ENCODE measurements around the gene MYG1. TPM values are rescaled to one million over a fixed set of nuclear protein-coding genes. Genes with fewer than 3 reads are reported as not detected.
A peak's percentile ranks its signal among the peaks of the same experiment; 100 is the strongest.

MYG1 gene
- total and polyA plus RNA-seq, 10 donors, result 31.1 to 79.2 (median 37.5) TPM

DNA sequence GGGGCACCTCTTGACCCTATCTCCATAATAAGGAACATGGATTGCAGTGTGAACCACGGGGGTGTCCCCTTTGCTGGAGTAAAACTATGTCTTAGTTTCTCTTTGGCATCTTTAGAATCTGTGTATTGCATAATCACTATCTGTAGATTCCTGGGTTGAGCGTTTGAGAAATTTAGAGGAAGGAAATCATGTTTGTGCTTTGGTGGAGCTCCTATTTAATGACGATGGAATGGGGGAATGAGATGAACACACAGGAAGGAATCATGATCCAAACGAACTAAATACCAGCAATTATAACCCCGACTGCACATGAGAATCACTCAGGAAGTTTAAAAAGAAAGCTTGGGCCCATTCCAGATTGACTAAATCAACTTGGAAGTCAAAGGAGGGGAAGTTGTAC lies 1.3 kb upstream of the MYG1 start:
- H3K4me1 ChIP-seq, result peaks cover 33 to 86% (median 76%) of the 10 kb centered on the region in 6 donors
- H3K27me3 ChIP-seq (replicated peaks in 1 of 7), result no peaks in the 10 kb centered on the region
- peak overlapping the region in 7 of 8 donors; percentile 66 to 94 (median 83) for H3K27ac ChIP-seq
- H3K36me3 ChIP-seq, result peaks cover 0 to 52% (median 28%) of the 10 kb centered on the region in 6 donors
- H3K4me3 ChIP-seq, result peak overlapping the region in 1 of 8 donors; percentile 9
- WGBS, 5 donors, result 21 to 54% (median 32%) methylated on average over 5 of the region's 5 CpGs
- no peaks in the 10 kb centered on the region for H3K9me3 ChIP-seq
- TF ChIP-seq, protein P1, sequence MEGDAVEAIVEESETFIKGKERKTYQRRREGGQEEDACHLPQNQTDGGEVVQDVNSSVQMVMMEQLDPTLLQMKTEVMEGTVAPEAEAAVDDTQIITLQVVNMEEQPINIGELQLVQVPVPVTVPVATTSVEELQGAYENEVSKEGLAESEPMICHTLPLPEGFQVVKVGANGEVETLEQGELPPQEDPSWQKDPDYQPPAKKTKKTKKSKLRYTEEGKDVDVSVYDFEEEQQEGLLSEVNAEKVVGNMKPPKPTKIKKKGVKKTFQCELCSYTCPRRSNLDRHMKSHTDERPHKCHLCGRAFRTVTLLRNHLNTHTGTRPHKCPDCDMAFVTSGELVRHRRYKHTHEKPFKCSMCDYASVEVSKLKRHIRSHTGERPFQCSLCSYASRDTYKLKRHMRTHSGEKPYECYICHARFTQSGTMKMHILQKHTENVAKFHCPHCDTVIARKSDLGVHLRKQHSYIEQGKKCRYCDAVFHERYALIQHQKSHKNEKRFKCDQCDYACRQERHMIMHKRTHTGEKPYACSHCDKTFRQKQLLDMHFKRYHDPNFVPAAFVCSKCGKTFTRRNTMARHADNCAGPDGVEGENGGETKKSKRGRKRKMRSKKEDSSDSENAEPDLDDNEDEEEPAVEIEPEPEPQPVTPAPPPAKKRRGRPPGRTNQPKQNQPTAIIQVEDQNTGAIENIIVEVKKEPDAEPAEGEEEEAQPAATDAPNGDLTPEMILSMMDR (IDR thresholded peaks at IDR 0.05 in 8 of 11, conservative IDR thresholded peaks at IDR 0.05 in 3 of 11), result no peak
- TF ChIP-seq POLR2A (IDR thresholded peaks at IDR 0.05), result no peak
- no peak for TF ChIP-seq POLR2AphosphoS5 (IDR thresholded peaks at IDR 0.05)
- no peak for DNase-seq
- intact Hi-C loops (cut with DNase I; ENCODE audit: low total_unique reads), result no loop called here

DNA sequence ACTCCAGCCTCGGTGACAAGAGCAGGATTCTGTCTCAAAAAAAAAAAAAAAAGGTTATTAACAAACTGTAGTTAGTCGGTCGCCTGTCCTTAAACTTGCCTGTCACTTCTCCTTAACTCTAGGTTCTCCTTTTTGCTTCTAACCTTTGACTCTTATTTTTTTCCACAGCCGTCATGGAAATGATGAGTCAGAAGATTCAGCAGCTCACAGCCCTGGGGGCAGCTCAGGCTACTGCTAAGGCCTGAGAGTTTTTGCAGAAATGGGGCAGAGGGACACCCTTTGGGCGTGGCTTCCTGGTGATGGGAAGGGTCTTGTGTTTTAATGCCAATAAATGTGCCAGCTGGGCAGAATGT lies 418 bp upstream of the MYG1 start:
- no peak for DNase-seq
- peaks cover 33 to 92% (median 79%) of the 10 kb centered on the region in 6 donors for H3K4me1 ChIP-seq
- no peak for TF ChIP-seq POLR2A (IDR thresholded peaks at IDR 0.05)
- TF ChIP-seq POLR2AphosphoS5 (IDR thresholded peaks at IDR 0.05), result no peak
- TF ChIP-seq, protein P1 (IDR thresholded peaks at IDR 0.05 in 8 of 11, conservative IDR thresholded peaks at IDR 0.05 in 3 of 11), result peak in 1 of 11 experiments; percentile 5
- H3K36me3 ChIP-seq, result peaks cover 0 to 59% (median 33%) of the 10 kb centered on the region in 6 donors
- no peaks in the 10 kb centered on the region for H3K9me3 ChIP-seq
- intact Hi-C loops (cut with DNase I; ENCODE audit: low total_unique reads), result no loop called here
- peak overlapping the region; percentile 64 to 94 (median 82) for H3K27ac ChIP-seq
- no peaks in the 10 kb centered on the region for H3K27me3 ChIP-seq (replicated peaks in 1 of 7)
- WGBS, 5 donors, result 30 to 61% (median 36%) methylated on average over 5 of the region's 5 CpGs
- H3K4me3 ChIP-seq, result peak overlapping the region; percentile 72 to 99 (median 93)

DNA sequence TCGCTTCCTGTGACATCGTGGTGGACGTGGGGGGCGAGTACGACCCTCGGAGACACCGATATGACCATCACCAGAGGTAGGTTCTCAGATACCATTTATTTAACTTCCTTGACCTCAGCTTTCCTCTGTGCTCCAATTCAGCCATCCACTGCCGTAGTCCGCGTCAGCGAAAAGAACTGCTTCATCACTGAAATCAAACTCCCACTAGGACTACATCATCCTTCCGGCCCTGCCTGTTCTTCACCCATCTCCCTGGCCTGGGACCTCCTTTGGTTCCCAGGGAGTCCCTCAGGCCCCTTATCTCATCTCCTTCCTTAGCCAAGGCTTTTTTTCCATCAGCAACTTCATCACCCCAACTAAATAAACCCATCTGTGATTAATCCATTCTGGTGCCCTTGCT lies 692 bp downstream of the MYG1 start:
- TF ChIP-seq POLR2A (IDR thresholded peaks at IDR 0.05), result no peak
- no peak for TF ChIP-seq POLR2AphosphoS5 (IDR thresholded peaks at IDR 0.05)
- TF ChIP-seq, protein P1 (IDR thresholded peaks at IDR 0.05 in 8 of 11, conservative IDR thresholded peaks at IDR 0.05 in 3 of 11), result no peak
- H3K27me3 ChIP-seq (replicated peaks in 1 of 7), result no peaks in the 10 kb centered on the region
- peak overlapping the region; percentile 72 to 99 (median 93) for H3K4me3 ChIP-seq
- H3K27ac ChIP-seq, result peak overlapping the region; percentile 64 to 94 (median 82)
- intact Hi-C loops (cut with DNase I; ENCODE audit: low total_unique reads), result no loop called here
- peaks cover 33 to 82% (median 71%) of the 10 kb centered on the region in 6 donors for H3K4me1 ChIP-seq
- DNase-seq, result no peak
- H3K36me3 ChIP-seq, result peaks cover 0 to 68% (median 35%) of the 10 kb centered on the region in 6 donors
- WGBS, 5 donors, result 1 to 6% (median 3%) methylated on average over 12 of the region's 12 CpGs
- H3K9me3 ChIP-seq, result no peaks in the 10 kb centered on the region

DNA sequence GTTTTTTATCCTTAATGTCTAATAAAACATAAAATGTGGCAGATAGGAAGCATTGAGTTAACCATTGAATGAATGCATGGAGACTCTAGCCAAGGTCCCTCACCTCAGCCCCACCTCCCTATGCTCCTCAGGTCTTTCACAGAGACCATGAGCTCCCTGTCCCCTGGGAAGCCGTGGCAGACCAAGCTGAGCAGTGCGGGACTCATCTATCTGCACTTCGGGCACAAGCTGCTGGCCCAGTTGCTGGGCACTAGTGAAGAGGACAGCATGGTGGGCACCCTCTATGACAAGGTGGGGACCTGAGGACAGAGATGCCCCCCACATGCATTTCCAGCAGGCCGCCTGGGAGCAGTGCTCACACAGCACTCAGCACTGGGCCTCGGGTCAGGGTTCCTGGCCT lies 3.4 kb downstream of the MYG1 start:
- H3K27ac ChIP-seq, result peak overlapping the region in 2 of 8 donors; percentile 0 to 45
- no peaks in the 10 kb centered on the region for H3K27me3 ChIP-seq (replicated peaks in 1 of 7)
- H3K36me3 ChIP-seq, result peaks cover 4 to 84% (median 57%) of the 10 kb centered on the region in 6 donors
- TF ChIP-seq POLR2A (IDR thresholded peaks at IDR 0.05), result no peak
- TF ChIP-seq, protein P1 (IDR thresholded peaks at IDR 0.05 in 8 of 11, conservative IDR thresholded peaks at IDR 0.05 in 3 of 11), result no peak
- TF ChIP-seq POLR2AphosphoS5 (IDR thresholded peaks at IDR 0.05), result no peak
- DNase-seq, result no peak
- no peaks in the 10 kb centered on the region for H3K9me3 ChIP-seq
- 93 to 96% (median 94%) methylated on average over 3 to 5 of the region's 5 CpGs for WGBS, 5 donors
- H3K4me1 ChIP-seq, result peaks cover 22 to 59% (median 49%) of the 10 kb centered on the region in 6 donors
- H3K4me3 ChIP-seq, result no peak overlapping the region
- intact Hi-C loops (cut with DNase I; ENCODE audit: low total_unique reads), result no loop called here

Data from spleen (tissue), 11 donors.